H1 (cell line): Measurements from ENCODE around the gene DENND4C. TPM values are rescaled to one million over a fixed set of nuclear protein-coding genes. Genes with fewer than 3 reads are reported as not detected.

Source experiments
- CTCF ChIA-PET: fragments of 300-600 bp; sonication (Branson Sonifier 250); formaldehyde crosslinking; loops from one replicate; lab custom pipeline; 2021; ENCODE audit not compliant: partially characterized antibody; lab: Charles Lee
- POLR2A ChIA-PET: fragments of 300-600 bp; sonication (Branson Sonifier 250); formaldehyde crosslinking; loops from one replicate; lab custom pipeline; 2021; ENCODE audit warnings: inconsistent platforms; ENCODE audit not compliant: partially characterized antibody; lab: Charles Lee
- DNase-seq, 2 experiments: peaks; one replicate each; pipeline versions ENCODE4 v3.0.0 to v3.0.0-alpha.2; 2010 to 2022; ENCODE audit warnings: low spot score in 2 of 2, low read depth in 1 of 2, mixed read lengths in 1 of 2
- FAIRE-seq: peaks from 2 replicates; lab custom pipeline; 2011; peaks lifted over from hg19 to GRCh38; lab: Jason Lieb, UNC
- H2AFZ ChIP-seq: 2 replicates; pipeline ENCODE4 v1.8.1; 2012; ENCODE audit warnings: low read length, inconsistent platforms
- H2AK5ac ChIP-seq: 2 replicates; pipeline ENCODE4 v1.6.1; 2013; ENCODE audit warnings: low read depth, low read length
- H2BK120ac ChIP-seq: replicated peaks from 2 replicates; pipeline ENCODE3; 2013; ENCODE audit warnings: low read depth, low read length, inconsistent platforms
- H2BK12ac ChIP-seq: 2 replicates; pipeline ENCODE4 v1.6.1; 2013; ENCODE audit warnings: low read depth, low read length
- H2BK15ac ChIP-seq: 2 replicates; pipeline ENCODE4 v1.6.1; 2013; ENCODE audit warnings: low read length
- H2BK20ac ChIP-seq: 2 replicates; pipeline ENCODE4 v1.6.1; 2013; ENCODE audit warnings: low read length
- H2BK5ac ChIP-seq: 2 replicates; pipeline ENCODE4 v1.6.1; 2013; ENCODE audit warnings: low read depth, low read length
- H3K14ac ChIP-seq: 2 replicates; pipeline ENCODE4 v1.6.1; 2013; ENCODE audit warnings: inconsistent platforms; ENCODE audit not compliant: insufficient read length
- H3K18ac ChIP-seq: 2 replicates; pipeline ENCODE4 v1.6.1; 2013; ENCODE audit warnings: low read length; ENCODE audit errors: extremely low read depth
- H3K23ac ChIP-seq: 2 replicates; pipeline ENCODE4 v1.6.1; 2013; ENCODE audit warnings: inconsistent platforms; ENCODE audit not compliant: insufficient read length
- H3K23me2 ChIP-seq: 2 replicates; pipeline ENCODE4 v1.6.1; 2013; ENCODE audit warnings: low read depth, low read length
- H3K27ac ChIP-seq: 2 replicates; pipeline ENCODE4 v1.6.1; 2011; ENCODE audit warnings: low read depth, low read length, inconsistent platforms
- H3K27me3 ChIP-seq, 4 experiments: replicated peaks in 1 of 4; 1 replicate in 1 of 4; 2 replicates in 3 of 4; pipeline versions ENCODE4 v1.6.1 to v1.8.1; 2011 to 2013; ENCODE audit warnings: low read length in 3 of 4, mild to moderate bottlenecking in 3 of 4, inconsistent platforms in 2 of 4, mixed read lengths in 2 of 4, moderate library complexity in 1 of 4; ENCODE audit not compliant: control insufficient read depth in 3 of 4, insufficient read depth in 3 of 4; ENCODE audit errors: extremely low read depth in 1 of 4
- H3K36me3 ChIP-seq, 4 experiments: 2 replicates each; pipeline versions ENCODE4 v1.6.1 to v1.8.1; 2011 to 2013; ENCODE audit warnings: mild to moderate bottlenecking in 4 of 4, low read length in 3 of 4, moderate library complexity in 2 of 4, control low read depth in 1 of 4, inconsistent platforms in 1 of 4; ENCODE audit not compliant: insufficient read depth in 4 of 4, control insufficient read depth in 2 of 4
- H3K4ac ChIP-seq: replicated peaks from 2 replicates; pipeline ENCODE3; 2013; ENCODE audit warnings: low read length, low read depth, mixed read lengths, inconsistent platforms; ENCODE audit not compliant: insufficient read length
- H3K4me1 ChIP-seq, 4 experiments: replicated peaks in 1 of 4; 1 replicate in 1 of 4; 2 replicates in 3 of 4; pipeline versions ENCODE4 v1.6.1 to v1.8.1; 2011 to 2013; ENCODE audit warnings: low read length in 3 of 4, inconsistent platforms in 2 of 4, mixed read lengths in 1 of 4; ENCODE audit not compliant: insufficient read depth in 4 of 4, control insufficient read depth in 3 of 4
- H3K4me2 ChIP-seq, 2 experiments: 2 replicates each; pipeline versions ENCODE4 v1.6.1 to v1.8.1; 2011 to 2013; ENCODE audit warnings: low read depth in 2 of 2, low read length in 2 of 2, control low read depth in 1 of 2, inconsistent platforms in 1 of 2, mild to moderate bottlenecking in 1 of 2; ENCODE audit not compliant: insufficient read depth in 1 of 2
- H3K4me3 ChIP-seq, 4 experiments: fragments of 200-600, 300-600 bp in 1 of 4; sonication (generic), shearing (Covaris generic), sonication (Bioruptor Twin) in 1 of 4; 2 replicates each; pipeline versions ENCODE4 v1.5.1 to v1.8.1; 2011 to 2016; ENCODE audit warnings: low read length in 4 of 4, low read depth in 3 of 4, control low read depth in 2 of 4, inconsistent platforms in 2 of 4, mild to moderate bottlenecking in 2 of 4, mixed read lengths in 1 of 4, moderate library complexity in 1 of 4; ENCODE audit not compliant: insufficient read depth in 2 of 4; ENCODE audit errors: extremely low read depth in 1 of 4
- H3K56ac ChIP-seq: replicated peaks from 2 replicates; pipeline ENCODE3; 2013; ENCODE audit warnings: low read depth, mild to moderate bottlenecking, mixed read lengths, low read length, inconsistent platforms; ENCODE audit not compliant: insufficient read length
- H3K79me1 ChIP-seq: 2 replicates; pipeline ENCODE4 v1.6.1; 2013; ENCODE audit warnings: low read depth, low read length, control low read depth
- H3K79me2 ChIP-seq, 2 experiments: 2 replicates each; pipeline versions ENCODE4 v1.6.1 to v1.8.1; 2012 to 2013; ENCODE audit warnings: low read length in 2 of 2, mild to moderate bottlenecking in 2 of 2, inconsistent platforms in 1 of 2; ENCODE audit not compliant: insufficient read depth in 2 of 2, control insufficient read depth in 1 of 2
- H3K9ac ChIP-seq, 4 experiments: replicated peaks in 1 of 4; 1 replicate in 1 of 4; 2 replicates in 3 of 4; pipeline versions ENCODE4 v1.6.1 to v1.8.1; 2011 to 2013; ENCODE audit warnings: low read depth in 3 of 4, low read length in 3 of 4, control low read depth in 2 of 4, mild to moderate bottlenecking in 2 of 4, moderate library complexity in 2 of 4, inconsistent platforms in 1 of 4; ENCODE audit errors: extremely low read depth in 1 of 4
- H3K9me3 ChIP-seq, 2 experiments: 2 replicates each; pipeline versions ENCODE4 v1.6.1 to v1.8.1; 2012 to 2013; ENCODE audit warnings: mild to moderate bottlenecking in 2 of 2, moderate library complexity in 2 of 2, control low read depth in 1 of 2, inconsistent platforms in 1 of 2, low read depth in 1 of 2, low read length in 1 of 2, mixed read lengths in 1 of 2; ENCODE audit not compliant: insufficient read depth in 2 of 2
- H4K20me1 ChIP-seq, 2 experiments: replicated peaks in 1 of 2; 2 replicates each; pipeline versions ENCODE3 to v1.8.1; 2011 to 2013; ENCODE audit warnings: inconsistent platforms in 2 of 2, low read length in 2 of 2, mild to moderate bottlenecking in 1 of 2; ENCODE audit not compliant: insufficient read depth in 2 of 2, control insufficient read depth in 1 of 2
- H4K5ac ChIP-seq: 2 replicates; pipeline ENCODE4 v1.6.1; 2013; ENCODE audit warnings: low read length, low read depth, mixed read lengths, inconsistent platforms; ENCODE audit not compliant: insufficient read length
- H4K8ac ChIP-seq: 2 replicates; pipeline ENCODE4 v1.8.0; 2013; ENCODE audit warnings: mild to moderate bottlenecking, moderate library complexity, low read length, inconsistent platforms; ENCODE audit not compliant: insufficient read depth; ENCODE audit errors: extremely low read depth
- H4K91ac ChIP-seq: replicated peaks from 2 replicates; pipeline ENCODE3; 2013; ENCODE audit warnings: low read length, mixed read lengths, inconsistent platforms; ENCODE audit not compliant: insufficient read length
- BACH1 ChIP-seq: IDR thresholded peaks from 2 replicates; pipeline ENCODE4 v1.6.1; 2012; ENCODE audit warnings: low read length, improper control_type of control experiment
- KDM1A ChIP-seq: fragments of 200-600, 300-600 bp; sonication (generic); IDR thresholded peaks from 2 replicates; pipeline ENCODE4 v1.7.1; 2016; ENCODE audit warnings: mild to moderate bottlenecking, low read length, borderline replicate concordance
- KDM5A ChIP-seq: fragments of 200-600 bp; IDR thresholded peaks from 2 replicates; pipeline ENCODE4 v1.7.1; 2012; ENCODE audit warnings: mild to moderate bottlenecking, low read length, inconsistent platforms, mixed read lengths
- MAX ChIP-seq: IDR thresholded peaks from 2 replicates; pipeline ENCODE4 v1.6.1; 2012; ENCODE audit warnings: inconsistent platforms
- PHF8 ChIP-seq: fragments of 200-600 bp; sonication (generic); conservative IDR thresholded peaks from 2 replicates; pipeline ENCODE4 v1.7.1; 2012; ENCODE audit warnings: low read depth, mild to moderate bottlenecking, inconsistent platforms, low read length, moderate library complexity
- YY1 ChIP-seq: IDR thresholded peaks from 2 replicates; pipeline ENCODE4 v1.6.1; 2011; ENCODE audit warnings: low read depth, mild to moderate bottlenecking, low read length
- WGBS, 2 experiments: shearing (Covaris generic) in 1 of 2; methylation state at CpG; one replicate each; pipeline versions ENCODE4 v1.1.6 to v1.1.7; 2013 to 2015; ENCODE audit warnings: low lambda C conversion rate in 2 of 2, mixed read lengths in 2 of 2, inconsistent platforms in 1 of 2, low coverage in 1 of 2, missing lambda C conversion rate in 1 of 2; ENCODE audit not compliant: insufficient replicate concordance in 2 of 2, insufficient coverage in 1 of 2, insufficient read length in 1 of 2; ENCODE audit errors: extremely low coverage in 1 of 2, missing lambda C conversion rate in 1 of 2; 5-methylcytosine and 5-hydroxymethylcytosine counted together
- polyA plus RNA-seq, 7 experiments: library from polyadenylated mRNA; depleted of rRNA in 3 of 7; stranded (reverse) in 5 of 7; unstranded in 2 of 7; fragments of >200 nt in 5 of 7; fragments of 200-250 nt in 2 of 7; gene quantifications; 1 replicate in 5 of 7; 2 replicates in 1 of 7; 4 replicates in 1 of 7; pipeline versions ENCODE4 v1.2.1 to v1.2.3, GENCODE V29; 2011 to 2013; ENCODE audit warnings: missing spikeins in 2 of 7, mixed read lengths in 2 of 7
- total RNA-seq: library from RNA; stranded (reverse); fragmentation: NEBNext Ultra II Directional; extraction: Animal tissue kit (Norgen Biotek cat#: 25700); gene quantifications from 2 replicates; pipeline ENCODE4 v1.2.1, GENCODE V29; 2021

The DENND4C gene
- total and polyA plus RNA-seq, 2 of the 8 experiments (the other 6 are each of a cell fraction or from before 2014, with no cell fraction given), result 6.9 to 18.9 TPM

- Histone ChIP-seq H3K14ac (no peak overlapping the region), H3K4me2 (no peak overlapping the region; a peak in 1 of 4 replicates), H2BK15ac (no peak overlapping the region), H3K79me2 (peaks cover 7 to 39% of the 10 kb centered on the region in 2 experiments; a peak in 3 of 4 replicates), H3K18ac (no peak overlapping the region), H2BK120ac (no peak overlapping the region), H3K27me3 (no peaks in the 10 kb centered on the region), H3K9ac (no peak overlapping the region), H3K4me3 (no peak overlapping the region), H2AK5ac (no peak overlapping the region), H3K9me3 (no peaks in the 10 kb centered on the region), H3K56ac (no peak overlapping the region), H2AFZ (no peak overlapping the region), H4K5ac (no peak overlapping the region), H3K4me1 (peaks cover 0 to 7% (median 2%) of the 10 kb centered on the region in 4 experiments; a peak in 2 of 7 replicates), H4K91ac (no peak overlapping the region), H3K4ac (no peak overlapping the region), H3K27ac (no peak overlapping the region), H3K79me1 (no peaks in the 10 kb centered on the region), H3K23ac (no peak overlapping the region), H2BK12ac (no peak overlapping the region), H3K36me3 (peaks cover 17 to 30% (median 28%) of the 10 kb centered on the region in 4 experiments), H4K20me1 (peaks cover 4 to 14% of the 10 kb centered on the region in 2 experiments), H2BK5ac (no peak overlapping the region), H4K8ac (no peak overlapping the region), H2BK20ac (no peak overlapping the region), H3K23me2 (peaks cover 9% of the 10 kb centered on the region)
- DNase-seq, result no peak
- ChIA-PET CTCF (no interaction called here), POLR2A (interaction anchor here (0.9 kb wide), 1 partner anchor 9 kb away, joined by 4 read pairs; no protein-coding TSS in a partner anchor)
- 95% methylated on average over 2 of the region's 2 CpGs; no CpG with 5 or more reads in 1 of the 2 experiments for WGBS, 2 experiments
- TF ChIP-seq BACH1 (no peak), KDM5A (no peak), KDM1A (no peak), YY1 (no peak), MAX (no peak), PHF8 (no peak)
- no peak for FAIRE-seq
These were observed 151.2 kb downstream of the DENND4C start for GRCh38 chr9:19381656-19382055.
